IPS DF 6.9 (cell line): ENCODE results near the gene ADGRB3.

Experiments
- DNase-seq: peaks from one replicate; pipeline ENCODE4 v3.0.0-alpha.2; 2013; ENCODE audit warnings: low read depth, low spot score
- H3K27ac ChIP-seq: one replicate; pipeline ENCODE4 v1.5.1; 2013; ENCODE audit warnings: low read length, control low read depth
- H3K27me3 ChIP-seq: 2 replicates; pipeline ENCODE4 v1.6.1; 2013; ENCODE audit warnings: mild to moderate bottlenecking, low read length; ENCODE audit not compliant: control insufficient read depth, insufficient read depth
- H3K36me3 ChIP-seq: 2 replicates; pipeline ENCODE4 v1.6.1; 2013; ENCODE audit warnings: low read length; ENCODE audit not compliant: control insufficient read depth, insufficient read depth
- H3K4me1 ChIP-seq: 2 replicates; pipeline ENCODE4 v1.6.1; 2013; ENCODE audit warnings: low read length; ENCODE audit not compliant: control insufficient read depth, insufficient read depth
- H3K4me3 ChIP-seq: 2 replicates; pipeline ENCODE4 v1.5.1; 2013; ENCODE audit warnings: mild to moderate bottlenecking, low read length
- H3K9me3 ChIP-seq: 2 replicates; pipeline ENCODE4 v1.6.1; 2013; ENCODE audit warnings: low read length, inconsistent platforms; ENCODE audit not compliant: control insufficient read depth, insufficient read depth
- WGBS: extraction: QIAGEN DNeasy Blood & Tissue Kit; methylation state at CpG from one replicate; pipeline ENCODE4 v1.1.7; 2013; ENCODE audit warnings: mixed read lengths, missing lambda C conversion rate; ENCODE audit not compliant: insufficient read length, insufficient coverage; 5-methylcytosine and 5-hydroxymethylcytosine counted together

ADGRB3 gene

GRCh38 chr6:68635706-68636513 lies 828 bp downstream of the ADGRB3 start:
- no CpG with 5 or more reads among the region's 24 CpGs for WGBS

GRCh38 chr6:68636666-68637065 lies 1.6 kb downstream of the ADGRB3 start:
- no peak overlapping the region for H3K4me3 ChIP-seq
- DNase-seq: no peak
- no peaks in the 10 kb centered on the region for H3K36me3 ChIP-seq
- 0 out of 2 replicates have a peak, but pooled peaks cover 2% of the 10 kb centered on the region for H3K4me1 ChIP-seq
- H3K27me3 ChIP-seq: peaks cover 8% of the 10 kb centered on the region
- no CpG with 5 or more reads among the region's 5 CpGs for WGBS
- H3K9me3 ChIP-seq: no peaks in the 10 kb centered on the region
- H3K27ac ChIP-seq: no peak overlapping the region

More at GRCh38 chr6:68635706-68636513, 828 bp downstream of the ADGRB3 start:
- DNase-seq: no peak
- Histone ChIP-seq H3K27ac (no peak overlapping the region), H3K9me3 (no peaks in the 10 kb centered on the region), H3K4me3 (peak overlapping the region; percentile 80; the same call in 1 of the 2 replicates), H3K4me1 (0 out of 2 replicates have a peak, but pooled peaks cover 2% of the 10 kb centered on the region), H3K27me3 (peaks cover 8% of the 10 kb centered on the region), H3K36me3 (no peaks in the 10 kb centered on the region)

- DNase-seq: no peak
- Histone ChIP-seq H3K27ac (no peak overlapping the region), H3K4me3 (no peak overlapping the region), H3K9me3 (no peaks in the 10 kb centered on the region), H3K36me3 (no peaks in the 10 kb centered on the region), H3K27me3 (peaks cover 8% of the 10 kb centered on the region), H3K4me1 (0 out of 2 replicates have a peak, but pooled peaks cover 2% of the 10 kb centered on the region)
- no CpG with 5 or more reads among the region's 2 CpGs for WGBS
These were observed 2.0 kb downstream of the ADGRB3 start for GRCh38 chr6:68637071-68637470.

GRCh38 chr6:68637782-68638181 lies 2.7 kb downstream of the ADGRB3 start:
- Histone ChIP-seq H3K27me3 (peaks cover 8% of the 10 kb centered on the region), H3K27ac (no peak overlapping the region), H3K4me1 (0 out of 2 replicates have a peak, but pooled peaks cover 2% of the 10 kb centered on the region), H3K36me3 (no peaks in the 10 kb centered on the region), H3K4me3 (no peak overlapping the region), H3K9me3 (no peaks in the 10 kb centered on the region)
- WGBS: no CpG with 5 or more reads among the region's 1 CpG
- DNase-seq: no peak

GRCh38 chr6:68638230-68638900 lies 3.3 kb downstream of the ADGRB3 start:
- DNase-seq: no peak
- H3K4me3 ChIP-seq: no peak overlapping the region
- no peaks in the 10 kb centered on the region for H3K36me3 ChIP-seq
- peaks cover 8% of the 10 kb centered on the region for H3K27me3 ChIP-seq
- H3K9me3 ChIP-seq: no peaks in the 10 kb centered on the region
- 0 out of 2 replicates have a peak, but pooled peaks cover 2% of the 10 kb centered on the region for H3K4me1 ChIP-seq
- no CpG with 5 or more reads among the region's 11 CpGs for WGBS
- H3K27ac ChIP-seq: no peak overlapping the region

GRCh38 chr6:68639211-68639610 lies 4.1 kb downstream of the ADGRB3 start:
- WGBS: no CpG with 5 or more reads among the region's 7 CpGs
- 0 out of 2 replicates have a peak, but pooled peaks cover 2% of the 10 kb centered on the region for H3K4me1 ChIP-seq
- H3K36me3 ChIP-seq: no peaks in the 10 kb centered on the region
- no peak overlapping the region for H3K27ac ChIP-seq
- no peak for DNase-seq
- H3K4me3 ChIP-seq: peak overlapping the region; percentile 53; the same call in 1 of the 2 replicates
- H3K9me3 ChIP-seq: no peaks in the 10 kb centered on the region
- peaks cover 4% of the 10 kb centered on the region for H3K27me3 ChIP-seq

- H3K36me3 ChIP-seq: no peaks in the 10 kb centered on the region
- peaks cover 4% of the 10 kb centered on the region for H3K27me3 ChIP-seq
- no peak overlapping the region for H3K27ac ChIP-seq
- peak overlapping the region; percentile 53; the same call in 1 of the 2 replicates for H3K4me3 ChIP-seq
- no peak for DNase-seq
- WGBS: 100% methylated on average over 1 of the region's 13 CpGs
- 0 out of 2 replicates have a peak, but pooled peaks cover 2% of the 10 kb centered on the region for H3K4me1 ChIP-seq
- H3K9me3 ChIP-seq: no peaks in the 10 kb centered on the region
These were observed 4.9 kb downstream of the ADGRB3 start for GRCh38 chr6:68639826-68640490.

- H3K27ac ChIP-seq: no peak overlapping the region
- no peak overlapping the region; the same call in 1 of the 2 replicates for H3K4me3 ChIP-seq
- no peak for DNase-seq
- H3K36me3 ChIP-seq: no peaks in the 10 kb centered on the region
- H3K9me3 ChIP-seq: no peaks in the 10 kb centered on the region
- H3K27me3 ChIP-seq: peaks cover 4% of the 10 kb centered on the region
- no CpG with 5 or more reads among the region's 3 CpGs for WGBS
- 0 out of 2 replicates have a peak, but pooled peaks cover 2% of the 10 kb centered on the region for H3K4me1 ChIP-seq
These were observed 5.4 kb downstream of the ADGRB3 start for GRCh38 chr6:68640491-68640835.

- DNase-seq: no peak
- Histone ChIP-seq H3K27me3 (peaks cover 4% of the 10 kb centered on the region), H3K9me3 (no peaks in the 10 kb centered on the region), H3K36me3 (no peaks in the 10 kb centered on the region), H3K4me1 (0 out of 2 replicates have a peak, but pooled peaks cover 2% of the 10 kb centered on the region), H3K27ac (no peak overlapping the region), H3K4me3 (no peak overlapping the region)
- no CpG with 5 or more reads among the region's 2 CpGs for WGBS
These were observed 6.1 kb downstream of the ADGRB3 start for GRCh38 chr6:68641172-68641571.

GRCh38 chr6:68642081-68642480 lies 7.0 kb downstream of the ADGRB3 start:
- Histone ChIP-seq H3K36me3 (no peaks in the 10 kb centered on the region), H3K27me3 (peaks cover 4% of the 10 kb centered on the region), H3K4me1 (0 out of 2 replicates have a peak, but pooled peaks cover 2% of the 10 kb centered on the region), H3K27ac (no peak overlapping the region), H3K4me3 (no peak overlapping the region), H3K9me3 (no peaks in the 10 kb centered on the region)
- DNase-seq: no peak
